ENCODE data around the gene ZNF282.
A peak's percentile ranks its signal among the peaks of the same experiment; 100 is the strongest.

The ZNF282 gene

DNA sequence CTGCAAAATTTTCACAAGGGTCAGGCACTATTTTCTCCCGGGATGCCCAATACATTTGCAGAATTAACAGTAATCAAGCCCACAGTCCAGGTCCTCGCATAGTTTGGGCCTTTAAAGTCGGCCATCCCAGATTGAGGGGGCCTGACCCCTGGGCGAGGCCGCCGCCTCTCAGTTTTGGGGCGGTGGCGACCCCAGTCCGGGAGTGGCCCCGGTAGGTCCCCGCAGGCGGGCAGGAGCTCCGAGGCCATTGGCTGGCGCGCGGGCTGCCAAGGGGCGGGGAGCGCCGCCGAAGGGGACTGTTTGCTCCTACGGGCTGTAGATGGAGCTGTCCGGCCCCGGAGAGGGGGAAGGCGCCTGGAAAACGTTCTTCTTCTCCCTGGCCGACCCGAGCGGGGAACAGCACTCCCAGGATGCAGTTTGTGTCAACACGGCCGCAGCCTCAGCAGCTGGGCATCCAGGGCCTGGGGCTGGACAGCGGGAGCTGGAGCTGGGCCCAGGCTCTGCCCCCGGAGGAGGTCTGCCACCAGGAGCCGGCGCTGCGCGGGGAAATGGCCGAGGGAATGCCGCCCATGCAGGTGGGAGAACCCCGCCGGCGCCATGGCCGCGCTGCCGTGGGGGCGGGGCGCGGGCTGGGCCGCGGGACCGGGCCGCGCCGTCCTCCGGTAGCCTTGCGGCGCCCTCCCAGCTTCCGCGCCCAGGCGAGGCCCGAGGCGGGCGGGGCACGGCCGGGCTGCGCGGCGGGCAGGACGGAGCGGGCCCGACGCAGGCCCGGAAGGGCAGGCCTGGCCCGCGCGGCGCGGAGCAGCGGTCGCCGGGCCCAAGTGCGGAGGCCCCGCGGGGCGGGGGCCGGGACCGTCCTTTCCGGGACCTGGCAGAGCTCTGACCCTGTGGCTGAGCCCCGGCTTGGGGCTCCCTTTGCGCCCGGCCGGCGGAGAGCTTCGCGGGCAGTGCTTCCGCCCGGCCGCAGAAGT, at the start of gene ZNF282:
Gene ZNF282 (plus strand): TSS at position 367 of the 971 bp plus-strand sequence. CDS start 44 bp downstream, at position 411.
- DNase-seq, result peak; percentile 69

DNA sequence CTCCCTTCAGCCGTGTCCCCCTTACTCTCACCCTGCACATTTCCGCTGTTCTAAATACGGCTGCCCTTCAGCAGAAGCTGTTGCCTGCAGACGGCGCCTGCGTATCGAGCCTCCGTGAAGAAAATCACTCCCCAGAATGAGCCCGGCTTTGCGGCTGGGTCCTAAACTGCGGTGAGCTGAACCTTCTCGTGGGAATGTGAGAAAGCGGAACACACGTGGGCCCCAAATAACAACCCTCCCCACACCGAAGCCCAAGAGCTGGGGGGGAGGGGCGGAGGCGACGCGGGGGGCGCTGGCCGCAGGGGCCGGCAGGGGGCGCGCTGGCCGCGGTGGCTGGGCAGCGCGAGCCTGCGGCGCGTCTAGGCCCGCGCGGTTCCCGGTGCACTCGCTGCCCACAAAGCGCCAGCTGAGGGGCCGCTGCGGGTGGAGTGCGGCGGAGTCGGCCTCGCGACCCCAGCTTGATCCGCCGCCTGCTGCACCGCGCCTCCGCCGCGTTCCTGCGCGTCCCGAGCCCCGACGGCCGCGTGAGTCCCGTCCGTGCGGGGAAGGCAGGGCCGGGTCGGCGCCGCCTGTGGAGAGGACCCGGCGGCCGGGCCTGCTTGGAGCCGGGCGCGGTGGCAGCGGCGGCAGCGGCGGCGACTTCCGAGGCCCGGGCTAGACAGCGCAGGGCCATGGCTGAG, 48.1 kb upstream of the ZNF282 start, which contains the start of gene ZNF398:
Gene ZNF398 (plus strand): TSS at position 382 of the 680 bp plus-strand sequence. CDS start 290 bp downstream, at position 672.
- peak; percentile 73 for DNase-seq

DNA sequence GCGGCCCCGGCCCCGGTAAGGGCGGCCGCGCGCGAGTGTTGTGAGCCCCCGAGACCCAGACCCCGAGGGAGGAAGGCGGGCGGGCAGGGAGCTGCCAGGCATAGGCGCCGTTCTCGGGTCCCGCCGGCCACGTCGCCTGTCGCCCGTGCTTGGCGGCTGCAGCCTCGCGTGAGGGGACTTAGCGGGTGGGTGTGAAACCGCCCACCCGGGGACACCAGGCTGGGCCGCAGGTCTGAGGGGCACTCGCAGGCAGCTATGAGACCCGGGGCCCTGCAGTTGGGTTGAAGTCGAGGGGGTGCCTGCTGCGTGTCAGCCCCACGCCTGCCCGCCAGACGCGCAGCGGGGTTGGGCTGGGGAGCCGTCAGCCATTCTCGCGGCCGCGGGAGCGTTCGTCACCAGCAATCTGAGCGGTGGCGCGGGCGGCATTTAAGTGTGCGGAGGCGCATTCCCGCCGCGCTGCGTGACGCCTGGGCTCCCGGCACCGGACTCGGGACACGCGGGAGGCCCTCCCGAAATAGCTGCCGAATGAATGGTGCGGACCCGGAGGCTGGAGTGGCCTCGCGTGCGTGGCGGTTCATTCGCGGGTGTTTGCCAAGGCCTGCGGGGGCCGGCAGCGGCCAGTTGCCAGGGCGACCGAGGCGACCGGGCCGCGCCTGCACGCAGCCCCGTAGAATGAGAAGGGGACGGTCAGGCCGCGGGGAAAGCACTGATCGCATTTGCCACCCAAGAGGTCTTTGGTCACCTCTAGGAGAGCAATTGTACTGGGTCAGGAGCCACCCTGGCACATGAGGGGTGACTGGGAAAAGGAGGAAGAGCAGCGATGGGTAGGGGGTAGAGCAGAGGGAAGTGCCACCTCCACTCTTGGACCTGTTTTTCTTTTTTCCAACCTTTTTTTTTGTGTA, 47.3 kb upstream of the ZNF282 start:
- peak; percentile 28 for DNase-seq

DNA sequence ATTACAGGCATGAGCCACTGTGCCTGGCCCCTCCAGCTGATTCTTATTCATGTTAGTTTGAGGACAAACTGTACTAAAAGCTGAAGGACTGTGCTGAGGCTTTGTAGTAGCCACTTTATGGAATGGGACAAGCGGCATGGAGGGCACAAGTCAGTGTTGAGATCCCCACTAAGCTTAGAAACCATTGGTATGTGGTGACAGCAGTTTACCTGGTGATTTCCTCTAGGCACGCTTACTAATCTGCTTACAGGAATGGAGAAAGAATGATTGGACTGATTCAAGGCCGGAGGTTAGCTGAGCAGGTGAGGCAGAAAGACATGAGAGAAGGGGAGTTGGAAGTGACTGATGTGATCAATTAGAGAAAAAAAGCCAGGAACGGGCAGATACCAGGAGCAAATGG, 44.4 kb upstream of the ZNF282 start:
- DNase-seq, result no peak

DNA sequence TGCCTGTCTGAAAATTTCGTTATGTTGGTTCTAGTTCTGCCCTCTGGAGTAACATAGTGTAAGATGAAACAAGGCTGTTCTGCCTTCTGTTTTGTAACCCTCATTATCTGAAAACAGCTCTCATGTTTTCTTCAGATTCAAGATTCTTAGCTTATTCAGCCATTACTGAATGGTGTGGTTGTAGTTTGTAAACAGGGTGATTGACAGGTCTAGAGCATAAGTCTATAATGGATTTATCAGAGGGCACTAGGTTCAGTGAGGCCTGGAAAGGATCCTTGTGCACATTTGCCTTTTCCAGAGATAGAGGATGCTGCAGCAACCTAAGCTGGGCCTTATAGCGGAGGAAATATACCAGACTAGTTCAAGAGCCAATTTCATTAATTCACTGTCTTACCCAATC, 42.0 kb upstream of the ZNF282 start:
- no peak for DNase-seq

DNA sequence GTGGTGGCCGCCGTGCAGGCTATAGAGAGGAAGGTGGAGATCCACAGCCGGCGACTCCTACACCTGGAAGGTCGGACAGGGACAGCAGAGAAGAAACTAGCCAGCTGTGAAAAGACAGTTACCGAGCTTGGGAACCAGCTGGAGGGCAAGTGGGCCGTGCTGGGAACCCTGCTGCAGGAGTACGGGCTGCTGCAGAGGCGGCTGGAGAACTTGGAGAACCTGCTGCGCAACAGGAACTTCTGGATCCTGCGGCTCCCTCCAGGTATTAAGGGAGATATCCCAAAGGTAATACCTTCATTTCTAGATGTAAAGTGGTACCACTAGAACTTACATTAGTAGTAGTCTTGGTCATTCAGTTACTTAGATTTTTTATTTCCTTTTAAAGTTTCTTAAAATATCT, 41.3 kb upstream of the ZNF282 start:
- no peak for DNase-seq

DNA sequence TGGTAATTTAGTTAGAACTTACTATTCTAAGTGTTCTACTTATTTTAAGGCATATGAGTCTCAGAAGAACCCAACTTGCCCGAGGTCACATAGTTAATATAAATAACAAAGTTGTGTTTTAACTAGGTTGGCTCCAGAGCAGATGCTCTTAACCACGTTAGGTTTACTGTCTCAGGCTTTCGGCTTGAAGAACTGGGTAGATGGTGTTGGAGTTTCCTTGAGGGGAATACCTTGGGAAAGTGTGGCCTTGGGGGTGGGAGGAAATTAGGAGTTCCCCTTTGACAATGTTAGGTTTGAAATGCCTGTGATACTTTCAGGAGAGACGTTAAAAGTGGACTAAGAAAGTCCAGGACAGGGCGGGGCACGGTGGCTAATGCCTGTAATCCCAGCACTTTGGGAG, 38.4 kb upstream of the ZNF282 start:
- no peak for DNase-seq

DNA sequence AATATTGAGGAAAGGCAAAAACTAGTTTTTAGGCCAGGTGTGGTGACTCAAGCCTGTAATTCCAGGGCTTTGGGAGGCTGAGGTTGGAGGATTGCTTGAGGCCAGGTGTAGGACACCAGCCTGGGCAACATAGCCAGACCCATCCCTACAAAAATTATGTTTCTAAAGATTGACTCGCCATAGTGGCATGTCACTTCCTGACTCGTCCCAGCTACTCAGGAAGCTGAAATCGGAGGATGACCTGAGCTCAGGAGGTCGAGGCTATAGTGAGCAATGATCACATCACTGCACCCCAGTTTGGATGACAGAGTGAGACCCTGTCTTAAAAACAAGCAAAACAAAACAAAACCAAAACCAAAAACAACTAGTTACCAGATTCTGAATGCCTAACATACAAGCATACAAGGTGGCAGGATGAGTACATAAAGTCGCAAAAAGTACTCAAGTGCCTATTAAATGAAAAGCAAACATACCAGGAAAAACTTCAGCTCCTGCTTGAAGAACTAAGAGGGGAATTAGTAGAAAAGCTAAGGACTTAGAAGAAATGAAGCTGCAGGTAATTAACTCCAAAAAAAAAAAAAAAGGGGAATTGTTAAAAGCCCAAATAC, 34.0 kb upstream of the ZNF282 start:
- no peak for DNase-seq

DNA sequence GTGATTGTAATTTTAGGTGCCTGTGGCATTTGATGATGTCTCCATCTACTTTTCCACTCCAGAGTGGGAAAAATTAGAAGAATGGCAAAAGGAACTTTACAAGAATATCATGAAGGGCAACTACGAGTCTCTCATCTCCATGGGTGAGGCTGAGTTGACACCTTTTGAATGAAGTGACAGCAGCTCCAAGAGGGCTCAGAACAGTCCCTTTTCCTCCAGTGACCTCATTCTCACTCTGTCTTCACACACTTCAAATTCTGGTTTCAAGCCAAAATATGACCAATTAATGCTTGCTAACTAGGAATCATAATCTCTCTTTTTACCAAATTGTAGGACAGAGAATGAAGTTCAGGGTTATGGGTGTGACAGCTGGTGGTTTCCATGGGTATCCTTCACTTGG, 29.2 kb upstream of the ZNF282 start:
- no peak for DNase-seq

DNA sequence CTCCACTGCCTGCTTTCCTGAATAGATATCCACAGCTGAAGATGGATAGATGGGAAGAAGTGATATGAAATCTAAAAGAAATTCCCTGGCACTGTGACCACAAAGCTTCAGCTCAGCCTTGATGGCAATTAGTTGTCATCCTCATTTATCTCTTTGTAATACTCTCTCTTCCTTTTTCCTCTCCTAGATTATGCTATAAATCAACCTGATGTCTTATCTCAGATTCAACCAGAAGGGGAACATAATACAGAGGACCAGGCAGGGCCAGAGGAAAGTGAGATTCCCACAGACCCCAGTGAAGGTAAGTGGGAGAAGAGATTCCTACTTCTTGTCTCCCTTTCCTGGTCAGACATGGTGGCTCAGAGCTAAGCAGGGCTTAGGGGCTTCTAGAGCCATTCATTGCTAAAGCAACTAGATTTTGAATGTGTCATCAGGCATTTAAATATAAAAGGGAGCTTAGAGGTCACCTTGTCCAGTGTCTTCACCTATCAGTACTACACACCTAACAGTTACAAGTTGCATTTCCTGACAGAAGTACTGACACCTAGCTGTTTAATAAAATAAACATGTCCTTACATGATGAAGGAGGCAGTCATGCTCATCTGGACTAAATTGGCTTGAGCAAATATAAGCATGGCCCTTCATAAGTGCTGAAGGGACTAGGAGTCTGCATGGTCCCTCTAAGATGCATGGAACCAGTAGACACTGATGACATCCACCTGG, 28.6 kb upstream of the ZNF282 start:
- DNase-seq, result no peak

DNA sequence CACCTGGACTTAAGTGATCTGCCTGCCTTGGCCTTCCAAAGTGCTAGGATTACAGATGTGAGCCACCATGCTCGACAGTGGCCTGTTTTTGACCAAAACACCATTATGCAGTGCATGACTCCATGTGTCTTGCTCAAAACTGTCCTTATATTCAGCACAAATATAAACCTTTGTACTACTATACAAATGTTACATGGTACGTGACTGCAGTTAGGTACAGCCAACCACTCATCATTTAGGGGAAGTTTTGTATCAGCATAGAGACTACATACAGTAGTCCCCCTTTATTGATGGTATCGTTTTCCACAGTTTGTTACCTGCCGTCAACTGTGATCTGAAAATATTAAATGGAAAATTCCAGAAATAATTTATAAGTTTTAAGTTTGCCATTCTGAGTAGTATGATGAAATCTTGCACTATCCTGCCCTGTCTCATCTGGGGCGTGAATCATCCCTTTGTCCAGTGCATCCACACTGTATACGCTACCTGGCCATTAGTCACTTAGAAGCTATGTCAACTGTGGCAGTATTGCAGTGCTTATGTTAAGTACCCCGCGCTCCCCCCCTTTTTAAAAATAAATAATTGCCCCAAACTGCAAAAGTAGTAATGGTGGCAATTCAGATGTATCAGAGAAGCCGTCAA, 23.3 kb upstream of the ZNF282 start:
- no peak for DNase-seq

DNA sequence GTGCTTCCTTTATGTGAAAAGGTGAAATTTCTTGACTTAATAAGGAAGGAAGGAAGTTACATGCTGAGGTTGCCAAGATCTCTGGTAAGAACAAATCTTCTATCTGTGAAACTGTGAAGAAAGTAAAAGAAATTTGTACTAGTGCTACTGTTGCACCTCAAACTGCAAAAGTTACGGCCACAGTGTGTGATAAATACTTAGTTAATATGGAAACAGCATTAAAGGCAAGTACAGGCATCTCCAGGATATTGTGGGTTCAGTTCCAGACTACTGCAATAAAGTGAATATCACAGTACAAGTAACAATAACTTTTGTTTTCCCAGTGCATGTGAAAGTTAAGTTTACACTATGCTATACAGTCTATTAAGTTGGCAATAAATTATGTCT, 22.8 kb upstream of the ZNF282 start:
- no peak for DNase-seq

DNA sequence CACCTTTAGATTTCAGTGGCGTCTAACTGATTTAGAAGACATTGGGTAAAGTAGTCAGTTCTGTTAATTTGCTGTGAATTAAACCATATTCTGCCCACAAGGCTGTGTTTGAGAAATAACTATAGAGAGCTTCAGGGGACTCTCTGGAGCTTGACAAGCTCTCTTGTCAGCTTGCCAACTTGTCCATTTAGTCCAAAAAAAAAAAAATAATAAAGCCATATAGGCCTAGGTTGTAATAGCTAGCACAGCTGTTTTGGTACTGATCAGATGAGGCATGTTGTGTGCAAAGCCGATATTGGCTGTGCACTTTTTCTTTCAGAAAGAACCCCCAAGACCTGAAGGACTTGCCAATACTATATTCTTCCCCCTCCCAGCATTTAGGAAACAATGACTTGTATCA, 20.2 kb upstream of the ZNF282 start:
- no peak for DNase-seq

DNA sequence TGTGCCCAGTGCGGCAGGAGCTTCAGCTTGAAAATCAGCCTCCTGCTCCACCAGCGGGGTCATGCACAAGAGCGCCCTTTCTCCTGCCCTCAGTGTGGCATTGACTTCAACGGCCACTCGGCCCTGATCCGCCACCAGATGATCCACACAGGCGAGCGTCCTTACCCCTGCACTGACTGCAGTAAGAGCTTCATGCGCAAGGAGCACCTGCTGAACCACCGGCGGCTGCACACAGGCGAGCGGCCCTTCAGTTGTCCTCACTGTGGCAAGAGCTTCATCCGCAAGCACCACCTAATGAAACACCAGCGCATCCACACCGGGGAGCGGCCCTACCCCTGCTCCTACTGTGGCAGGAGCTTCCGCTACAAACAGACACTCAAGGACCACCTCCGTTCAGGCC, 16.1 kb upstream of the ZNF282 start:
- no peak for DNase-seq

DNA sequence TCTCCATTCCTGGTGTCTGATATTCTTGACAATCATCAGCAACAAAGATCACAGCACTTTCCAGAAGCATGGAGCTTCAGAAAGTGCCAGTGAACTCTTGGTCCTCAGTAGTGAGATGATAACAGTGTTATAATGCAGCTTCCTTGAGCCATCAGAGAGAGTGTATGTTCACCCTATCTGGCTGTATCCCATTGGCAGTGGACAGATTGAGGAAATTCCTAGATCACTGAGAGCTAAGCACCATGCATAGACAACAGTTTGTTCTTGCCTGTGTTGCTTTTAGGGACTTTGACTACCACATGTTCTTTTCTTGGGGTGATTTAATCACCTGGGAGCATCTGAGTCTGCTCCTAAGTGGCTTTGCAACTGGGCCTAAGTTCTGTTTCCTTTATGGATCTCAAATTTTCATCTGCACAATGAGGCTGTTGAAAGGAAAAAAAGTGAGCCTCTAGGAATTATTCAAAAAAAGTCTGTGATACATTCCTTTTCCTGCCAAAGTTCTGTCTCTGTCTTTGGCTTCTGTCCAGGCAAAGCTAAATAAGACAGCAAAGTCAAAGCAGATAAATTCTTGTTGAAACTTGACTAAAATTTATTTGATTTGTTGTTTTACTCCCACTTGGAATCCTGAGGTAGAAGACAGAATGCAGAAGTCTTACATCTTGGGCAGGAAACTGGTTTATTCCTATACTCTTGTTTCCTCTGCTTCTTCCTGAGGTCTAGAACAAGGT, 14.5 kb upstream of the ZNF282 start:
- no peak for DNase-seq

DNA sequence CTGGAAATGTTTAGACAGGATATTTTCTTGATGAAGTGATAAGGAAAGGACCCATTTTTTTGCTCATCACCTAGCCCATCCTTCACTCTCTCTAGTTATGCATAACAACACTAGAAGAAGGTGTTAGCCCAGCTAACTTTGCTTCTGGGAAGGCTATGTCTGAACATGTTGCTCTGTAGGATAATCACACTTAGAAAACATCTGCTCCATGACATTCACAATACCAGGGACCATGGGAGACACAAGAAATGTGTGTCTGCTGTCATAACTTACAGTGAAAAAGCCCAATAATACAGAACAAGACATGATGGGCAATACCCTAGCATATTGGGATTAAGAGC, 13.9 kb upstream of the ZNF282 start:
- DNase-seq, result no peak

DNA sequence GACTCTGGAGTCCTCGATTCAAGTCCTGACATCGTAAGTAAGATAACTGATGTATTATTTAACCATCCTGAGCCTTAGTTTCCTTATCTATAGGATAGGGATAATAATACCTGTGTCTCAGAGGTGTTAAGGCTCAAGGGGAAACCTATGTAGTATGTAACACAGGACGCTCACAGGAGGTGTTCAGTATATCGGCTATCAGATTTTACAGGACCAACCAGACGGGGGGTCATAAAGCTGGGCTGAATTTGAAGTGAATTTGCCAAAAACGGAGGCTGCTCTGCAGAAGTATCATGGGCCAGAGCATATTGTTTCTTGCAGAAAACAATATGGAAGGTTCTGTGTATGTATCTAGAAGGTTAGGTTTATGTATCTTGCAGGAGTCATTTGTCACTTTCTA, 11.1 kb upstream of the ZNF282 start:
- DNase-seq, result no peak

DNA sequence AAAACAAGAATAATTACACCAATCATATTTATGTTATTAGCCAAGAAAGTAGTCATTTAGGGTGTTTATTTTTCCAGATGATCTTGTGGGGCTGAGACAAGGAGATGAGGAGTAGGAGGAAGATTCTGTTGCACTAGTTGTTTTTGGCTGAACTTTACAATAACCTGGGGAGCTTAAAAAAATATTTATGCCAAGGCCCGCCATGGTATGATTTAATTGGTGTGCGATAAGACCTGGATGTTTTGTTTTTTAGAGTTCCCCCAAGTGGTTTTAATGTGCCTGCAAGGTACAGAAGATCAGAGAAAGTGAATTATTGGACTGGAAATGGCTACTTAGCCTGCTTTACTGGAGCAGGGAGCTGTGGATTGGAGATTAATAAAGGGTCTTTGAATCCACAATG, 7.1 kb upstream of the ZNF282 start:
- DNase-seq, result no peak

DNA sequence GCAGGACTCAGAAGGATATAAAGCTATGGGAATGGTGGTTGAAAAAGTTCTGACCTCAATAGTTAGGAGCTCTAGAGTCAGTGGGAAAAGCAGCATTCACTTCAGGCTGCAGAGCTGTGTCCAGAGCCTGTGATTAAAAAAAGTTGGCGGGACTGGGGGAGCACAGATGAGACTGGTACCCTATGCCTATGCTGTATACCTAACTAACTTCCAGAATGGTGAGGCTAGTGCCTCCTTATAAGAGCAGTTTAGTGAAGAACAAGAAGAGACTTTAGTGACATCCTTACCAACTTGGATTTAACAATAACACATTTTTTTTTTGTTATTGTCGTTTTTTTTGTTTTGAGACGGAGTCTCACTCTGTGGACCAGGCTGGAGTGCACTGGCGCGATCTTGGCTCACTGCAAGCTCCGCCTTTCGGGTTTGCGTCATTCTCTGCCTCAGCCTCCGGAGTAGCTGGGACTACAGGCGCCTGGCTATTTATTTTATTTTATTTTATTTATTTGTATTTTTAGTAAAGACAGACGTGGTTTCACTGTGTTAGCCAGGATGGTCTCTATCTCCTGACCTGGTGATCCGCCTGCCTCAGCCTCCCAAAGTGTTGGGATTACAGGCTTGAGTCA, 6.6 kb upstream of the ZNF282 start:
- DNase-seq, result no peak

DNA sequence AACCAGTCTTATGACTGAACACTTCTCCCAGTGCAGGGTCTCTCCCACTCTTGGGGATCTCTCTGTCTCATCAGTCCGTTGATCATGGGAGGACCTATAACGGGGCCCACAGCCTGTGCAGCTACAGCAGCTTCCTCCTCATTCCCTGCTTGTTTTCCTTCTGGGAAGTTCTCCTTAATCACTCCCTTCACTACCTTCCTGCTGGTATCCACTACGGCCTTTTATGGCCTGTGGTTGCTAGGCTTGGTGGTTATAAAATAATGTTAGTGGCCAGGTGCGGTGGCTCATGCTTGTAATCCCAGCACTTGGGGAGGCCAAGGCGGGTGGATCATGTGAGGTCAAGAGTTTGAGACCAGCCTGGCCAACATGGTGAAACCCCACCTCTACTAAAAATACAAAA, 3.5 kb upstream of the ZNF282 start:
- DNase-seq, result no peak

All from NCI-H1436 (cell line).